Lower leg skin (tissue), 3 donors: ENCODE measurements around the gene CEACAM5.

ENCODE experiments used
- CTCF ChIP-seq, 3 donors: fragments of 450-650 bp; IDR thresholded peaks; one replicate each; pipeline ENCODE4 v1.5.1; 2016; ENCODE audit warnings: antibody characterized with exemption in 3 of 3, mild to moderate bottlenecking in 3 of 3, moderate library complexity in 2 of 3
- POLR2A ChIP-seq, 2 donors: fragments of 450-650 bp; IDR thresholded peaks; one replicate each; pipeline ENCODE4 v1.6.1; 2016 to 2017; ENCODE audit warnings: antibody characterized with exemption in 2 of 2, mild to moderate bottlenecking in 1 of 2, moderate library complexity in 1 of 2

- TF ChIP-seq CTCF (IDR thresholded peaks at IDR 0.05) (no peak), POLR2A (IDR thresholded peaks at IDR 0.05) (no peak)
Observed at GRCh38 chr19:41702171-41702651, 6.2 kb upstream of the CEACAM5 start.
